Measurements from ENCODE around the gene TMEM202.
"Not testable (repeated sequence)": the region's sequence is repeated elsewhere in the genome, so short reads cannot be mapped to it uniquely, and the experiment has no call there.

TMEM202 gene

DNA sequence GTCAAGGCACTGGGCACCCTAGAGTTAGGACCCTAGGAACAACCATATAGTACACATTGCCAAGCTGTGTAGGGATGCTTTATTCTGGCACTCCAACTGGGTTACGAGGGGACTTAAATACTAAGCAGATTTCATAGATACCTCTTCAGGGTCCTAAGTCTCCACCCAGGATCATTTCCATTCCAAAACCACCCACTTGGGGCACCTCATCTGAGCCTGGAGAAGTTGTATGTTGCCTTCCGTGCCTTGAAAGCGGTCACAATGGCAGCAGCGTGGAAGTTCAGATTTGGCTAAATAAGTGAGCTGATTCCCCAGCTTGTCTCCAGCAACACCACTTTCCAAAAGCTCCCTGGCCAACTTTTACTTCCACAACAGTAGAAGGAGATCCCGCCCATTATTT, 4.6 kb downstream of the TMEM202 start:
- no peak for DNase-seq (ENCODE audit: low read depth in 1 of 2, low spot score in 1 of 2)

DNA sequence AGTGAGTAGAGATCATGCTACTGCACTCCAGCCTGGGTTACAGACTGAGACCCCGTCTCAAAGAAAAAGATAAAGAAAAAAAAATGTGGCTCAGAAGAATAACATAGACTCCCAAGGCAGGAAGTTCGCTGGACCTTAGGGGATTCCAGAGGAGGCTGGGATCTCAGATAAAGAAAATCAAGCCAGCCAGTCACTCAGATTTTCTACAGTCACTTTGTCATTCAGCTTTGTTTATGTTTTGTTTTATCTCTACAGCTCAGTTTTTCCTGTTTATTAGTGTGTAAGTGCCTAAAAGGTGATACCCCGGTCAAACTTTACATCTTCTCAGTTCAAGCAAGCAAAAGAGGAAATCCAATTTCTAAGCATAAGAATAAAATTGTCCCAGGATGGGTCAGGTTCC, 6.3 kb downstream of the TMEM202 start:
- no peak for DNase-seq (ENCODE audit: low read depth in 1 of 2, low spot score in 1 of 2)

DNA sequence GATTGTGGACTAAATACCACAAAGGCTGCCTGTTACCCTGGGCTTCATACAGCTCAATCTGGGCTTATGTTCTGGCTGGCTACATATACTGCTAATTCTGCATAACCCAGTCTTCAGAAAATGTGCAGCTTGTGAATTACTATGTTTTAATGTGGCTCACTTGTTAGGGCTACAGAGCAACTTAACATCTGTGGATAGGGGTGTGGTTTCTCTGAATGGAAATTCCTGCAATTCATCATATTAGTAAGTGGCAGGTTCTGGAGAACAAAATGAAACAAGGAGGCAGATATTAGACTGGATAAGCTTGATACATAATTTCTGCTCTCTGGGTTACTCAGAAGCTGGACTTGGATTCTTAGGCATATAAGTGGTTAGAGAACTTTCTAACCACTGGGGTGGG, 6.7 kb downstream of the TMEM202 start:
- no peak for DNase-seq (ENCODE audit: low read depth in 1 of 2, low spot score in 1 of 2)

DNA sequence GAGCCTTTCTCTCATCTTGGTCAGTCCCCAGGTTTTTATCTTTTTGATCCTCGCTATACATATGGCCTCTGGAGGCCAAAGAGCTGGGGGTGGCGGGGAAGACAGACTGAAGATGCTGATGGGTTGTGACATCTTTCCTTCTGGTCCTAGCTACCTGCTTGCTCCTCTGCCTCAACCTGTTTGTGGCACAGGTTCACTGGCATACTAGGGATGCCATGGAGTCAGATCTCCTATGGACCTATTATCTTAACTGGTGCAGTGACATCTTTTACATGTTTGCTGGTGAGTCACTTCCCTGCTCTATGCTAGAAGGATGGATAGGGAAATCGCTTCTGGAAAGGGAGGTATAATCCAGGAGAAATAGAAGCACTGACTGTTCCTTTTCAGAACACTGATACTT, 8.8 kb downstream of the TMEM202 start:
- no peak for DNase-seq (ENCODE audit: low read depth in 1 of 2, low spot score in 1 of 2)

DNA sequence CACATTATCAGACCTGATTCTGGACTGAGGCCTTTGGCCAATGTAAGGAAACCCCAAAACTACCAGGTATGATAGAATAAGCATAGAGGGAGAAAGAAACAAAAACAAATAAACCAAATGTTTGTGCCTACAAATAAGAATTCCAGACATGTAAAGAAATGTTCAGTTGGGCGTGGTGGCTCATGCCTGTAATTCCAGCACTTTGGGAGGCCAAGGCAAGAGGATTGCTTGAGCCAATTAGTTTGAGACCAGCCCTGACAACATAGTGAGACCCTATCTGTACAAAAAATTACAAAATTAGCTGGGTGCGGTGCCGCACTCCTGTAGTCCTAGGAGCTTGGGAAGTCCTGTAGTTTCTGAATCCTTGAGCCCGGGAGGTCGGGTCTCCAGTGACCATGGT, 13.0 kb downstream of the TMEM202 start:
- DNase-seq (ENCODE audit: low read depth in 1 of 2, low spot score in 1 of 2) = no peak

DNA sequence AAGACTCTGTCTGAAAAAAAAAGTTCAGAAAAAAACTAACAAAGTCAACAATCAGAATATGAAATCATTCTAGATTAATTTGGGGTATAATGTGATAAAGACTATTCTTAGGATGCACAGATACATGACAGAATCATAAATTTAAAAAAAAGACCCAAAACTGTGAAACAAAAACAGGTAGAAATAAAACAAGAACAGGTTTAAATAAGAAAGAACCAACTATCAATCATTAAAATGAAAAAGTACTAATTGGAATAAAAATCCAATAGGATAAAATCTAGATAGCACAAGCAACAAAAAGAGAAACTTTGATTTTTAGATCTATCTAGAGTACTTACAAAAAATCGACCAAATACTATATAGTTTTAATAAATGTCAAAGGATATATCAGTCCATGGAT, 13.4 kb downstream of the TMEM202 start:
- DNase-seq (ENCODE audit: low read depth in 1 of 2, low spot score in 1 of 2) = no peak

DNA sequence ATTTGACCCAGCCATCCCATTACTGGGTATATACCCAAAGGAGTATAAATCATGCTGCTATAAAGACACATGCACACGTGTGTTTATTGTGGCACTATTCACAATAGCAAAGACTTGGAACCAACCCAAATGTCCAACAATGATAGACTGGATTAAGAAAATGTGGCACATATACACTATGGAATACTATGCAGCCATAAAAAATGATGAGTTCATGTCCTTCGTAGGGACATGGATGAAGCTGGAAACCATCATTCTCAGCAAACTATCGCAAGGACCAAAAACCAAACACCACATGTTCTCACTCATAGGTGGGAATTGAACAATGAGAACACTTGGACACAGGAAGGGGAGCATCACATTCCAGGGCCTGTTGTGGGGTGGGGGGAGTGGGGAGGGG, 15.2 kb downstream of the TMEM202 start:
- DNase-seq (ENCODE audit: low read depth in 1 of 2, low spot score in 1 of 2) = not testable (repeated sequence)

DNA sequence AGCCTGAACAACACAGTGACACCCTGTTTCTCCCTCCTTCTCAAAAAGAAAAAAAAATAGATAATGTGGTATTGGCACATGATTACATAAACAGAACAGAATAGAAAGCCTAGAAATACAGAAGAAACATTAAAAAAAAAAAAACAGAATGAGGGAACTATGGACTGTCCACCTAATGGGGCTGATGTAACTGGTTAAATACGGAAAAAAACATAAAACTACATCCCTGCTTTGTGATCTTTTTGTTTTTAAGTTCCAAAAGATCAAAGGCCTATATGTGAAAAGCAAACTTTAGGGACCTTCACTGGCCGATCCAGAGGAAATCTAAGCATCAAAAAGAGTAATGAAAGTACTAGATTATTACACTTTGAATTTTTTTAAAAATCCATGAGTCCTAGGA, 17.2 kb downstream of the TMEM202 start:
- DNase-seq (ENCODE audit: low read depth in 1 of 2, low spot score in 1 of 2) = no peak

DNA sequence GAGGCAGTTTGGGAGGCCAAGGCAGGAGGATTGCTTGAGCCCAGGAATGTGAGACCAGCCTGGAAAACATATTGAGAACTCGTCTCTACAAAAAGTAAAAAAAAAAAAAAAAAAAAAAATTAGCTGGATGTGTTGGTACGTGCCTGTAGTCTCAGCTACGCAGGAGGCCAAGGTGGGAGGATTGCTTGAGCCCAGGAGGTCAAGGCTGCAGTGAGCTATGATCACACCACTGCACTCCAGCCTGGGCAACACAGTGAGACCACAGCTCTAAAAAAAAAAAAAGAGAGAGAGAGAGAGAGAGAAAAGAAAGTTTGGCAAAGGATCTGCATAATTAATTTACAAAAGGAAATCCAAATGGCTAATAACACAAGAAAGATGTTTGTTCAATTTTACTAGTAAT, 21.7 kb downstream of the TMEM202 start:
- DNase-seq (ENCODE audit: low read depth in 1 of 2, low spot score in 1 of 2) = not testable (repeated sequence)

DNA sequence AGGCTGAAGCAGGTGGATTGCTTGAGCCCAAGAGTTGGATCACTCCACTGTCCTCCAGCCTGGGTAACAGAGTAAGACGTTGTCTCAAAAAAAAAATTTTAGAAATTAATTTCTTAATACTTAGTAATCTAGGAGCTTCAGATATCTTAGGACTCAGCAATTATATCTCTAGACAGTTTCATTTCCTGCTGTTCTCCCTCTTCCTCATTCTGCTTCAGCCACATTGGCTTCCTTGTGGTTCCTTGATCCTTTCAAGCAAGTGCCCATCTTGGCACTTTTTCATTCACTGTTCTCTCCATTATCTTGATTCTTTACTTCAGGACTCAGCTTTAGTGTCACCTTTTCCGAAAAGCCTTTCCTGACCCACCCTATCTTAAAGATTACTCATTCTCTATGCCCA, 22.5 kb downstream of the TMEM202 start:
- DNase-seq (ENCODE audit: low read depth in 1 of 2, low spot score in 1 of 2) = no peak

DNA sequence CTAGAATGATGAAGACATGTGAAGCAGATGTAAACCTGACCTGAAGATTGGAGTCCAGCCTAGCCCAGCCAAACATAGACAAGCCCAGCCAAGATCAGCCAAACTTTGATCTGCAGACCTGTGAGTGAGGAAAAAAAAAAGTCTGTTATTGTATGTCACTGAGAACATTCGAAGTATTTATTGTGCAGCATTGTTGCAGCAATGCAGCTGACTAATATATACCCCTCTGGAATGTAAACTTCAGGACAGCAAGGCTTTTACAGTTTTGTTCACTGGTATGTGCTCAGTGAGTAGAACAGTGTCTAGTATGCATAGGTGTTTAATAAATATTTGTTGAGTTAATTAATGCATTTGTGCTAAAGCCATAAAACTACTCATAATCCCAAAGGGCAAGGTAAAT, 23.4 kb downstream of the TMEM202 start:
- DNase-seq (ENCODE audit: low read depth in 1 of 2, low spot score in 1 of 2) = no peak

DNA sequence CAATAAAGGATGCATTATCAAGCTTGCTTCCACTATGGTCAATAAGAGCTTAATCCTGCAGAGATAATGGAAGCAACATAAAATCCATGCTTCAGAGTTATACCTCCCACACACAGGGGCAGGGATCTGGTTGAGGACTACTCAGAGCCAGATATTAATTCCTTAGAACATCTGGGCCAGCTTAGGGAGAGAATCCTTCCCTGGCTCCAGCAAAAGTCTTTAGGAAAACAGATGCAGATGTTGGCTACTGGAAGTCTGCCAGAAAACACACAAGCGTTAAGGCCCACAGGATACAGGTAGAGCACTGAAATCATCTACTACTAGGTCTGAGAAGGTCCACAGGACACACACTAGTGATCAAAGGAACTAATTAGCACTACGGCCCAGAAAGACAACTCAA, 25.2 kb downstream of the TMEM202 start:
- no peak for DNase-seq (ENCODE audit: low read depth in 1 of 2, low spot score in 1 of 2)

DNA sequence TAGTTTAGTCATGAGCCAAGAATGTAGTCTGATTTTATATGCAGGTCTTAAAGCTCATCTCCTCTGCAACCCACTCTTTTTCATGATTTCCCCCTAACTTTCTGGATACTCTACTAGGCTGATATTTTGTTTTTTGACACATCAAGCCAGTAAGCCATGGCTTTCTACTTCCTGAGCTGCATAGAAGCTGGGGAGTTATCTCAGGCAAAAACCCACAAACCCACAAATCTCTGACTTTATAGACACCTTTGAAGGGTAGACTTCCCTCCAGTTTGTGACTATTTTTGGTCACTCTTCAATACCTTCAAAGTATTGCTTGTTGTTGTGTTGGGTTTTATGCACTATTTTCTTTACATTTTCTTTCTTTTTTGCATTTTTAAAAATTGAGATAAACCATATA, 28.6 kb downstream of the TMEM202 start:
- no peak for DNase-seq (ENCODE audit: low read depth in 1 of 2, low spot score in 1 of 2)

DNA sequence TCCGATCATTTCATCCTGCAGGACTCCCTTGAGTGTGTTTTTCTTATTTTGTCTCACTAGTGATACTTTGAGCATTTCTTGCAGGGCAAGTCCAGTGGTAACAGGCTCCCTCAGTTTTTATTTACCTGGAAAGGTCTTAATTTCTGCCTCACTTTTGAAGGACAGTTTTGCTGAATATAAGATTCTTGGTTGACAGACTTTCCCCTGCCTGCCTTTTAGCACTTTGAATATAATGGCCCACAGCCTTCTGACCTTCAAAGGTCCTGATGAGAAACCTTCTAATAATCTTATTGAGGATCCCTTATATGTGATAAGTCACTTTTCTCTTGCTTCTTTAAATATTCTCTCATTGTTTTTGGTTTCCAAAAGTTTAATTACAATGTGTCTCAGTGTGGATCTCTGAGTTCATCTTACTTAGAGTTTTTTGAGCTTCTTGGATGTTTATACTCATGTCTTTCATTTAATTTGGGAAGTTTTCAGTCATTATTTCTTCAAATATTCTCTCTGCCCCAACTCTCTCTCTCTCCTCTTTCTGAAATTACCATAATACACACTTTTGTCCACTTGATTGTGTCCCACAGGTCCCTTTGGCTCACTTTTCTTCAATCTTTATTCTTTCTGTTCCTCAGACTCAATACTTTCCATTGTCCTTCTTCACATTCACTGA, 39.7 kb downstream of the TMEM202 start:
- DNase-seq (ENCODE audit: low read depth in 1 of 2, low spot score in 1 of 2) = no peak

DNA sequence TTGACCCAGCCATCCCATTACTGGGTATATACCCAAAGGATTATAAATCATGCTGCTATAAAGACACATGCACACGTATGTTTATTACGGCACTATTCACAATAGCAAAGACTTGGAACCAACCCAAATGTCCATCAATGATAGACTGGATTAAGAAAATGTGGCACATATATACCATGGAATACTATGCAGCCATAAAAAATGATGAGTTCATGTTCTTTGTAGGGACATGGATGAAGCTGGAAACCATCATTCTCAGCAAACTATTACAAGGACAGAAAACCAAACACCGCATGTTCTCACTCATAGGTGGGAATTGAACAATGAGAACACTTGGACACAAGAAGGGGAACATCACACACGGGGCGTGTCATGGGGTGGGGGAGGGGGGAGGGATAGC, 44.7 kb downstream of the TMEM202 start:
- not testable (repeated sequence) for DNase-seq (ENCODE audit: low read depth in 1 of 2, low spot score in 1 of 2)

DNA sequence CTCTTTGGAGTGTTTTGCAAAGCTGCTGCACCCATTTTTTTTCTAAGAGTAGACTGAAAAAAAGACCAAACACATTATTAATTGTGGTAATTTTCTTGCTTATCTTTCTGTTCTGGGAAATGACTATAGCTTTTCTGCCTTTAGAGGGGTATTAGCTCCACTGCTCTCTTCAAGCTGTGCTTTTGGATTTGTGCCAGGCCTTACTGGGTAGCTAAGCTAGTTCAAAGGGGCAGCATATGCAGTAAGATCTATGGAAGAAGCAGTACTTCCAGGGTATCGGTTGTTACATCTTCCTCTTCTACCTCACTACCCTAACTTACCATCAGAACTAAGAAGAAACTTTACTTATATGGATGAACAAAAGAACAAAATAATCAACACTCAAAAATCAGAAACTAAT, 47.3 kb downstream of the TMEM202 start:
- no peak for DNase-seq (ENCODE audit: low read depth in 1 of 2, low spot score in 1 of 2)

DNA sequence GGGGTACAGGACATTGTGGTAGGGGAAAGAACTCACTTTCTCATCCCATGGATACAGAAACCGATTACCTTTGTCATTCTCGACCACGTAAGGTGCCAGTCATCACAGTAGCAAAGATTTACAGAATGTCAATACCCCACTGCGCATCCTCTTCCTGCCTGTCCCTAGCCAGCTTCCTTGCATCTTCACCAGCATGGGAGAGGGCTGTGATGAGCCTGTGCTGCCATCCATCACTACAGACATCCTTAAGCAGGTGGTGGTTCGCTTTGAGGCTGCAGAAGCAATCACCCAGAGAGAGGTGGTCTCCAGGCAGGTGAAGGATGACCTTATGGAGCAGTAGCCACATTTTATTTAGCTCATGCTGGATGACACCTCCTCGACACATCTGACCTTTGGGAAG, 52.7 kb downstream of the TMEM202 start:
- no peak for DNase-seq (ENCODE audit: low read depth in 1 of 2, low spot score in 1 of 2)

DNA sequence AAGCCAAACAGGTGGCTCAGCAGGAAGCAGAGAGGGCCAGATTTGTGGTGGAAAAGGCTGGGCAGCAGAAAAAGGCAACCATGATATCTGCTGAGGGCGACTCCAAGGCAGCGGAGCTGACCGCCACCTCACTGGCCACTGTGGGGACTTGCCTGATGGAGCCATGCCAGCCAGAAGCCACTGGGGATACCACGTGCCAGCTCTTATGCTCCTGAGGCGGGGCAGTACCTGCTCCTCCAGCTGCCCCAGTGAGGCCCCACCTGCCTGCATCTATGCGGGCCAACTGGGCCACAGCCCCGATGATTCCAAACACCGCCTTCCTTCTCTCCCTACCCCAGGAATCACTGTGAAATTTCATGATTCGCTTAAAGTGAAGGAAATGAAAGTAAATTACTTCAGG, 53.1 kb downstream of the TMEM202 start:
- no peak for DNase-seq (ENCODE audit: low read depth in 1 of 2, low spot score in 1 of 2)

DNA sequence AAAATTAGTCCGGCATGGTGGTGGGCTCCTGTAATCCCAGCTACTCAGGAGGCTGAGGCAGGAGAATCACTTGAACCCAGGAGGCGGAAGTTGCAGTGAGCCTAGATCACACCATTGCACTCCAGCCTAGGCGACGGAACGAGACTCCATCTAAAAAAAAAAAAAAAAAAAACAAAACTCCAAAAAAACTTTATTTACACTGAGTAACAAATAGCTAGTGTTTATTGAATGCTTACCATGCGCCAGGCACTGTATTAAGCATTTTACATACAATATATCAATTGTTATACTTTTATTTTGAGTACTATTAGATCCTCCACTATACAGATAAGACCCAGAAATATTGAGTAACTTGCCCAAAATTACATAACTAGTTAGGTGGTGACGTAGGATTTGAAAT, 58.6 kb downstream of the TMEM202 start:
- no peak for DNase-seq (ENCODE audit: low read depth in 1 of 2, low spot score in 1 of 2)
